ENCODE data around the gene LDLRAD4. TPM values are rescaled to one million over a fixed set of nuclear protein-coding genes. Genes with fewer than 3 reads are reported as not detected.

Gene LDLRAD4
- total RNA-seq, 2 donors from 2014 or later: 11.7 to 17.0 TPM

GRCh38 chr18:13319629-13320028 is 101.1 kb downstream of the LDLRAD4 start:
- Histone ChIP-seq H3K36me3 (no peaks in the 10 kb centered on the region), H3K4me1 (no peaks in the 10 kb centered on the region), H3K9me3 (no peaks in the 10 kb centered on the region), H3K27me3 (no peaks in the 10 kb centered on the region), H3K4me3 (no peak overlapping the region), H3K9ac (ENCODE audit: low read depth in 2 of 2, low read length in 2 of 2) (no peak overlapping the region), H3K27ac (no peak overlapping the region)
- no peak for TF ChIP-seq CTCF (IDR thresholded peaks at IDR 0.05)
- intact Hi-C loops (cut with DNase I): no loop called here
- no peak for DNase-seq

GRCh38 chr18:13320096-13320495 is 101.5 kb downstream of the LDLRAD4 start:
- no peaks in the 10 kb centered on the region for H3K9me3 ChIP-seq
- H3K9ac ChIP-seq (ENCODE audit: low read depth in 2 of 2, low read length in 2 of 2): no peak overlapping the region
- H3K27me3 ChIP-seq: no peaks in the 10 kb centered on the region
- H3K4me1 ChIP-seq: no peaks in the 10 kb centered on the region
- no peak for DNase-seq
- H3K36me3 ChIP-seq: no peaks in the 10 kb centered on the region
- intact Hi-C loops (cut with DNase I): no loop called here
- TF ChIP-seq CTCF (IDR thresholded peaks at IDR 0.05): no peak
- no peak overlapping the region for H3K4me3 ChIP-seq
- H3K27ac ChIP-seq: no peak overlapping the region

GRCh38 chr18:13320891-13321425 is 102.4 kb downstream of the LDLRAD4 start:
- Histone ChIP-seq H3K27me3 (no peaks in the 10 kb centered on the region), H3K36me3 (no peaks in the 10 kb centered on the region), H3K27ac (no peak overlapping the region), H3K9me3 (no peaks in the 10 kb centered on the region), H3K4me3 (no peak overlapping the region), H3K4me1 (no peaks in the 10 kb centered on the region), H3K9ac (ENCODE audit: low read depth in 2 of 2, low read length in 2 of 2) (no peak overlapping the region)
- no peak for TF ChIP-seq CTCF (IDR thresholded peaks at IDR 0.05)
- DNase-seq: no peak
- intact Hi-C loops (cut with DNase I): no loop called here

GRCh38 chr18:13321923-13322322 is 103.4 kb downstream of the LDLRAD4 start:
- Histone ChIP-seq H3K9ac (ENCODE audit: low read depth in 2 of 2, low read length in 2 of 2) (no peak overlapping the region), H3K36me3 (no peaks in the 10 kb centered on the region), H3K4me3 (no peak overlapping the region), H3K9me3 (no peaks in the 10 kb centered on the region), H3K4me1 (no peaks in the 10 kb centered on the region), H3K27me3 (no peaks in the 10 kb centered on the region), H3K27ac (no peak overlapping the region)
- TF ChIP-seq CTCF (IDR thresholded peaks at IDR 0.05): no peak
- intact Hi-C loops (cut with DNase I): no loop called here
- DNase-seq: no peak

- TF ChIP-seq CTCF (IDR thresholded peaks at IDR 0.05): no peak
- no peak for DNase-seq
- intact Hi-C loops (cut with DNase I): no loop called here
- no peak overlapping the region for H3K27ac ChIP-seq
- no peaks in the 10 kb centered on the region for H3K27me3 ChIP-seq
- no peak overlapping the region for H3K4me3 ChIP-seq
- H3K9me3 ChIP-seq: no peaks in the 10 kb centered on the region
- H3K4me1 ChIP-seq: no peaks in the 10 kb centered on the region
- no peak overlapping the region for H3K9ac ChIP-seq (ENCODE audit: low read depth in 2 of 2, low read length in 2 of 2)
- H3K36me3 ChIP-seq: no peaks in the 10 kb centered on the region
These were observed 104.6 kb downstream of the LDLRAD4 start for GRCh38 chr18:13323186-13323585.
